Parathyroid adenoma (tissue), 2 donors: ENCODE results near the gene RGS2.

Source experiments
- H2AFZ ChIP-seq: fragments of 300-600 bp; sonication (generic); one replicate; pipeline ENCODE4 v1.7.0; 2017; ENCODE audit warnings: antibody characterized with exemption, mild to moderate bottlenecking
- H3K27ac ChIP-seq: fragments of 300-600 bp; sonication (generic); one replicate; pipeline ENCODE4 v1.7.0; 2017
- H3K27me3 ChIP-seq: fragments of 300-600 bp; sonication (generic); one replicate; pipeline ENCODE4 v1.7.0; 2017; ENCODE audit warnings: low read length; ENCODE audit not compliant: control insufficient read depth, insufficient read depth
- H3K36me3 ChIP-seq: fragments of 300-600 bp; sonication (generic); one replicate; pipeline ENCODE4 v1.7.0; 2017; ENCODE audit warnings: low read length; ENCODE audit not compliant: control insufficient read depth, insufficient read depth
- H3K4me1 ChIP-seq: fragments of 300-600 bp; sonication (generic); one replicate; pipeline ENCODE4 v1.7.0; 2017; ENCODE audit warnings: control low read depth
- H3K4me2 ChIP-seq: fragments of 300-600 bp; sonication (generic); one replicate; pipeline ENCODE4 v1.7.0; 2017; ENCODE audit warnings: low read length
- H3K4me3 ChIP-seq: fragments of 300-600 bp; sonication (generic); one replicate; pipeline ENCODE4 v1.7.0; 2017; ENCODE audit warnings: low read depth, low read length
- H3K79me2 ChIP-seq: fragments of 300-600 bp; sonication (generic); one replicate; pipeline ENCODE4 v1.7.0; 2017; ENCODE audit warnings: control low read depth
- H3K9ac ChIP-seq: fragments of 300-600 bp; sonication (generic); one replicate; pipeline ENCODE4 v1.7.0; 2017; ENCODE audit warnings: mild to moderate bottlenecking
- H3K9me3 ChIP-seq: fragments of 300-600 bp; sonication (generic); one replicate; pipeline ENCODE4 v1.7.0; 2017; ENCODE audit warnings: low read length; ENCODE audit not compliant: control insufficient read depth
- TF ChIP-seq, protein P1 (sequence below): fragments of 300-600 bp; sonication (generic); IDR thresholded peaks from one replicate; pipeline ENCODE4 v1.7.0; 2017; ENCODE audit warnings: antibody characterized with exemption, mild to moderate bottlenecking
- donor health status: primary hyperparathyroidism.

The RGS2 gene

DNA sequence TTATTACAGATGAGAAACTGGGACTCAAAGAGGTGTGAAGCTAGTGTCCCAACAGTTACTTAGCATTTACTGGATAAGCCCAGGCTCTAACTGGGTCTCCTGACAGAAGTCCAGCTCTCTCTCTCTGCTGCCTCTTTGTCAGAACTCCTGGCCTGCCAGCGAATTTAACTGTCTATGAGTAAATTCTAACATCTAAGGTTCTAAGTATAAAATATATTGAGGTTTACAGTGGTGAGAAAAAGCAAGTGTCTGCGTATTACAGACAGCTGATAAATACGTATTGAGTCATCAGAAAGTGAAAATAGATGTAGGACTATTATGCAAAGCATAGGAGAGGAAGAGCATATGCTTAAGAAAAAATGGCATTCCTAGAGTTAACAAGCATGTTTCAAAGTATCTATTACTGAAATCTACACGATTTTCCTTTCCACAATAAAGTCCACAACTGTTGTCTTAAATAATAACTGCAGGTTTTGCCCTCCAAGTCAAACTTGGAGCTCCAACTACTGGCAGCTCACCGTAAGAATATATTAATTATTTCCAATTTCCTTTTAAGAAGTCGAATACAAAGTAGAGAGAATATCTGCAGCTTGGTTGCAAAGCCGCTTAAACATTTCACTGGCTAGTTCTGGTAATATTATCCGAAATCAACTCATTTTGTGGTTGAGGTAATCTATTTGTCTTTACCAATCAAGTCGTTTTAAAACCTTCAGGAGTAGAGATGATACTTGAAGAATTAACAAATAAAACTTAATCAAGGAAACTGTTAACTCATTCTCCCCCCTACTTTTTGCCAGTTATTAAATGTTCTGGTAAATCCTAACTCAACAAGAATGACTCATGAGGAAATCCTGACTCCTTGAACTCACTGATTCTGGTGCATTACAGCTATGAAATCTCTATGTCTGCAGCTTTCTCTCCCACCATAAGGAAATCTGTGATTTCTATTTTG lies 1.4 kb upstream of the RGS2 start:
- Histone ChIP-seq H3K36me3 (no peaks in the 10 kb centered on the region), H3K4me3 (peak overlapping the region; percentile 57), H3K9ac (no peak overlapping the region), H3K4me1 (peaks cover 6% of the 10 kb centered on the region), H3K27ac (peak overlapping the region; percentile 63), H3K9me3 (no peaks in the 10 kb centered on the region), H2AFZ (peak overlapping the region; percentile 90), H3K79me2 (no peaks in the 10 kb centered on the region), H3K27me3 (no peaks in the 10 kb centered on the region), H3K4me2 (peak overlapping the region; percentile 72)
- TF ChIP-seq, protein P1, sequence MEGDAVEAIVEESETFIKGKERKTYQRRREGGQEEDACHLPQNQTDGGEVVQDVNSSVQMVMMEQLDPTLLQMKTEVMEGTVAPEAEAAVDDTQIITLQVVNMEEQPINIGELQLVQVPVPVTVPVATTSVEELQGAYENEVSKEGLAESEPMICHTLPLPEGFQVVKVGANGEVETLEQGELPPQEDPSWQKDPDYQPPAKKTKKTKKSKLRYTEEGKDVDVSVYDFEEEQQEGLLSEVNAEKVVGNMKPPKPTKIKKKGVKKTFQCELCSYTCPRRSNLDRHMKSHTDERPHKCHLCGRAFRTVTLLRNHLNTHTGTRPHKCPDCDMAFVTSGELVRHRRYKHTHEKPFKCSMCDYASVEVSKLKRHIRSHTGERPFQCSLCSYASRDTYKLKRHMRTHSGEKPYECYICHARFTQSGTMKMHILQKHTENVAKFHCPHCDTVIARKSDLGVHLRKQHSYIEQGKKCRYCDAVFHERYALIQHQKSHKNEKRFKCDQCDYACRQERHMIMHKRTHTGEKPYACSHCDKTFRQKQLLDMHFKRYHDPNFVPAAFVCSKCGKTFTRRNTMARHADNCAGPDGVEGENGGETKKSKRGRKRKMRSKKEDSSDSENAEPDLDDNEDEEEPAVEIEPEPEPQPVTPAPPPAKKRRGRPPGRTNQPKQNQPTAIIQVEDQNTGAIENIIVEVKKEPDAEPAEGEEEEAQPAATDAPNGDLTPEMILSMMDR = peak; percentile 18

DNA sequence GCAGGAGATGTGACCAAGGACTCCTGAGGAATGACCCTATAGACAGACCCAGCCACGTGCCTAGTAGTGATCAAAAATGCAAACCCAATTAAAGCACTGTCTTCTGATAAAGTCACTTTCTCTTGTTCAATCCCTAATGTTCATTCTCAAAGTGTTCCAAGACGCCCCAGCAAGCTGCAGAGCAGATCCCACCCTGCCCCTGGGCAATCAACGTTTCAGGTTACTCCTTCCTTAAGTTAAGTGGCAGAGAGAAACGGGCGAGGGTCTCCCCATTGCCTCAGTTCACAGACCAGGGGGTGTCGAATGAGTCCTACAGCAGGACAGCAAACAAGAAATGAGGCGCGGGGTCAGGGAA lies 699 bp upstream of the RGS2 start:
- Histone ChIP-seq H3K79me2 (no peaks in the 10 kb centered on the region), H3K4me1 (peaks cover 6% of the 10 kb centered on the region), H3K4me3 (peak overlapping the region; percentile 57), H3K36me3 (no peaks in the 10 kb centered on the region), H3K9ac (peak overlapping the region; percentile 4), H3K27ac (peak overlapping the region; percentile 63), H3K4me2 (peak overlapping the region; percentile 72), H3K9me3 (no peaks in the 10 kb centered on the region), H2AFZ (peak overlapping the region; percentile 90), H3K27me3 (no peaks in the 10 kb centered on the region)
- TF ChIP-seq, protein P1 = no peak

DNA sequence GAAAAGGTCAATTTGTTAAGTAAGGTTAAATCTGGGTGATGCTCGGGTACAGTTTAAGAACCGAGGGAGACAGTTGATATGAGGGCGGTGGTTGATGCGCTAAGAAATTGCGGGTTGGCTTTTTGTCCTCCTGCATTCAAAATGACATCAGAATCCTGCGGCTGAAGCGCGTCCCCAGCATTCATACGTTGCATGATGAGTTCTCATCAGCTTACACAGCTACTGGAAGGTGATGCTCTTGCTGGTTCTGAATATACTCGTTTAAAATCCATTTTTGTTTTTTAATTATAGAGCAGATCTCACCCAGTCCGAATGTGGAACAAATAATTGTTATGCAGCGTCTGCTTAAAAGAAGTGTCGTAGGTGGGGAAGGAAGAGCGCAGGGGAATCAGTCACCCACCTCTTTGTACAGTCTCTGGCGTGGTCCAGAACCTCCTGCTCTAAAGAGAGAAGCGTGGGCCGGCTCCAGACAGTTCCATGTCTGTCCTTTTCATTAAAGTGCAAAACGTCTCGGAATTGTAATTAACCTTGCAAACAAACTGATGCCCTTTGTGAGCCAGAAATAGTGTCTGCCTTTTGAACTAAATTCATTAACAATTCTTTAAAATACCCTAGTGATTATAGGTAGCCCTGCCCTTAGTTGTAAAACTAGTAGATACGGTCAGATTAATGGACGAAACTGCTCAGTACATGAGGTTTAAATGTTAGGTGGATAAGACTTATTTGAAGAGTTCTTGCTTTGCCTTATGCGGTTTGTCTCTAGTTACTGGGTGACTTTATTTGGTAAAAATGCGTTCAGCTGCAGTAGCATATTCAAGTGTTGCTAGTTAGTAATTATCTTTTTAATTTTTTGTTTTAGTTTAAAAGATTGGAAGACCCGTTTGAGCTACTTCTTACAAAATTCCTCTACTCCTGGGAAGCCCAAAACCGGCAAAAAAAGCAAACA lies 741 bp downstream of the RGS2 start:
- TF ChIP-seq, protein P1 = no peak
- Histone ChIP-seq H3K4me3 (peak overlapping the region; percentile 57), H3K4me2 (peak overlapping the region; percentile 72), H3K4me1 (peaks cover 6% of the 10 kb centered on the region), H3K36me3 (no peaks in the 10 kb centered on the region), H3K79me2 (no peaks in the 10 kb centered on the region), H2AFZ (peak overlapping the region; percentile 90), H3K27me3 (no peaks in the 10 kb centered on the region), H3K27ac (peak overlapping the region; percentile 63), H3K9ac (no peak overlapping the region), H3K9me3 (no peaks in the 10 kb centered on the region)

DNA sequence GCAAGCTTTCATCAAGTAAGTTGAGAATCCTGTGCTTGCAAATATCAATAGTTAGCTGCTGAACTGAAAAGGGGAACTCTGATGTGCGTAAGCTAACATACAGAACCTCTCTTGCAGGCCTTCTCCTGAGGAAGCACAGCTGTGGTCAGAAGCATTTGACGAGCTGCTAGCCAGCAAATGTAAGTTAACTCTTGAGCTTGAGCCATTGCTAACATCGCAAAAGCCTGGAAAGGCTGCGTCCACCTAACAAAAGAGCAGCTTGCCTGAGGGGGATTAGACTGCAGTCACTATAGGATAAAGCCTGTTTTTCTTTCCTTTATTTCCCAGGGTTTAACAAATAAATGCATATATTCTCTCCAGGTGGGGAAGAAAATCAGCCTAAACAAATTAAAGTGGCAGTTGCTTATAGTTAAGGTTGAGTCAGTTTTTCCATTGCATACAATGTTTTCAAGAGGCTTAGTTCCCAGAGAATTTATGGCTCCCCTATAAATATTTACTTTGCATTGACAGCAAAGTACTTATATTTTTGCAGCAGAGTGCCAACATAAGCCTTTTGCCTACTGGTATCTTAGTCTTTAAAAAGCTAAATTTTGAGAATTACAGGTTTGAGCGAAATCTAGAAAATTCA lies 1.5 kb downstream of the RGS2 start:
- no peaks in the 10 kb centered on the region for H3K27me3 ChIP-seq
- no peaks in the 10 kb centered on the region for H3K9me3 ChIP-seq
- no peaks in the 10 kb centered on the region for H3K36me3 ChIP-seq
- H3K4me2 ChIP-seq = no peak overlapping the region
- H3K79me2 ChIP-seq = no peaks in the 10 kb centered on the region
- TF ChIP-seq, protein P1 = no peak
- H3K9ac ChIP-seq = no peak overlapping the region
- H2AFZ ChIP-seq = no peak overlapping the region
- H3K27ac ChIP-seq = no peak overlapping the region
- no peak overlapping the region for H3K4me3 ChIP-seq
- H3K4me1 ChIP-seq = peaks cover 6% of the 10 kb centered on the region
